OCI-LY7 (cell line): ENCODE measurements around the gene KIAA0513. TPM values are rescaled to one million over a fixed set of nuclear protein-coding genes. Genes with fewer than 3 reads are reported as not detected.

Experiments
- BruUV-seq: library from RNA; stranded (reverse); fragments of 400-500 nt; replicated peaks from 2 replicates; lab custom pipeline; 2021; lab: Mats Ljungman, UMichigan
- CTCF ChIA-PET: fragments of 300-600 bp; sonication (Branson Sonifier 250); formaldehyde crosslinking; loops from one replicate; lab custom pipeline; 2022; ENCODE audit warnings: antibody characterized with exemption; ENCODE audit not compliant: unreplicated experiment; lab: Charles Lee
- POLR2A ChIA-PET: fragments of 300-600 bp; sonication (Branson Sonifier 250); formaldehyde crosslinking; loops from one replicate; lab custom pipeline; 2022; ENCODE audit warnings: antibody characterized with exemption; lab: Charles Lee
- DNase-seq: peaks from one replicate; pipeline ENCODE4 v3.0.0-alpha.2; 2015; ENCODE audit warnings: low spot score
- H2AFZ ChIP-seq: fragments of 200-600 bp; sonication (generic), shearing (Covaris generic); 2 replicates; pipeline ENCODE4 v1.6.1; 2014; ENCODE audit warnings: mild to moderate bottlenecking, antibody characterized with exemption, low read length, moderate library complexity
- H3K27ac ChIP-seq: fragments of 200-600 bp; sonication (generic); 2 replicates; pipeline ENCODE4 v1.5.1; 2014; ENCODE audit warnings: mixed run types, low read depth, mild to moderate bottlenecking, moderate library complexity, low read length, inconsistent platforms; ENCODE audit not compliant: poor library complexity, severe bottlenecking
- H3K36me3 ChIP-seq: fragments of 200-600 bp; sonication (generic); 2 replicates; pipeline ENCODE4 v1.6.1; 2014; ENCODE audit warnings: mild to moderate bottlenecking, antibody characterized with exemption, low read length, moderate library complexity, mixed read lengths; ENCODE audit not compliant: insufficient read depth
- H3K4me1 ChIP-seq: fragments of 200-600 bp; sonication (generic); 2 replicates; pipeline ENCODE4 v1.5.1; 2014; ENCODE audit warnings: mild to moderate bottlenecking, low read length; ENCODE audit not compliant: insufficient read depth, poor library complexity, severe bottlenecking
- H3K4me2 ChIP-seq: fragments of 200-600 bp; sonication (generic); 2 replicates; pipeline ENCODE4 v1.6.1; 2014; ENCODE audit warnings: mild to moderate bottlenecking, low read length
- H3K4me3 ChIP-seq: fragments of 200-600 bp; sonication (generic); 2 replicates; pipeline ENCODE4 v1.5.1; 2014; ENCODE audit warnings: mild to moderate bottlenecking, low read depth, low read length; ENCODE audit not compliant: poor library complexity, severe bottlenecking
- H3K79me2 ChIP-seq: fragments of 200-600 bp; sonication (generic); 2 replicates; pipeline ENCODE4 v1.6.1; 2016; ENCODE audit warnings: low read depth, mild to moderate bottlenecking, low read length, moderate library complexity, mixed read lengths; ENCODE audit not compliant: insufficient read depth
- H3K9me2 ChIP-seq: fragments of 200-600 bp; sonication (generic); 2 replicates; pipeline ENCODE4 v1.6.1; 2016; ENCODE audit warnings: mild to moderate bottlenecking, low read length, mixed read lengths; ENCODE audit not compliant: insufficient read depth
- H3K9me3 ChIP-seq: fragments of 200-600 bp; sonication (generic); 2 replicates; pipeline ENCODE4 v1.6.1; 2014; ENCODE audit warnings: mild to moderate bottlenecking, mixed run types, low read length, mixed read lengths
- H4K20me1 ChIP-seq: fragments of 200-600 bp; sonication (generic); 2 replicates; pipeline ENCODE4 v1.6.1; 2014; ENCODE audit warnings: mild to moderate bottlenecking, antibody characterized with exemption, low read length, moderate library complexity, mixed read lengths; ENCODE audit not compliant: insufficient read depth
- CTCF ChIP-seq: fragments of 200-600 bp; sonication (generic); conservative IDR thresholded peaks from 2 replicates; pipeline ENCODE4 v1.5.1; 2014; ENCODE audit warnings: mild to moderate bottlenecking, antibody characterized with exemption, low read length, moderate library complexity, mixed read lengths
- EZH2phosphoT487 ChIP-seq: fragments of 200-600 bp; sonication (generic); IDR thresholded peaks from 2 replicates; pipeline ENCODE4 v1.6.1; 2018; ENCODE audit warnings: low read depth, borderline replicate concordance, mild to moderate bottlenecking, mixed run types, antibody characterized with exemption, low read length, moderate library complexity, mixed read lengths
- intact Hi-C: fragments of 100-400 bp; cut with micrococcal nuclease; formaldehyde crosslinking; loops from one replicate; pipeline ENCODE4 v1.10.0; 2022; ENCODE audit not compliant: unreplicated experiment
- total RNA-seq, 2 experiments: library from RNA; depleted of rRNA in 1 of 2; stranded (reverse); fragments of >200 nt in 1 of 2; shearing (Covaris generic) in 1 of 2; gene quantifications; 2 replicates each; pipeline ENCODE4 v1.2.3, GENCODE V29; 2014 to 2022

Gene KIAA0513
- total RNA-seq, 2 experiments from 2014 or later = 0.88 to 4.8 TPM

DNA sequence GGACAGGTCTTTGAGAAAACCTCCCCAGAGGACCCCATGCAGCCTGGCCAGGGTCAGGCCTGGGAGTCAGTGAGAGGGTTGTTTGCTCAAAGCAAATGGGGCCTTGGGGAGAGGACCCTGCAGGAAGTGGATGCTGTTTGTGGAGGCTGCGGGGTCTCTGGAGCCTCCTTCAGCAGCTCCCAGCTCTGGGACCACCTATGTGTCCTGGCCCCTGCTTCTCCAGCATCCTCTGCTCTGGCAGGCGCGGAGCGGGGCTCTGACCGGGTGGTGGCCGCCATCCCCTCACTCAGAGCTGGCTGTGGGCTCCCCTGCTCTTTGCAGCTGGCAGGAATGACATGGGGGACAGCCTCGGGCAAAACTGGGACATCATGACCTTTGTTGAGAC, 114.5 kb downstream of the KIAA0513 start:
- no TSS peak for BruUV-seq
- DNase-seq = no peak
- CTCF ChIA-PET = no interaction called here

DNA sequence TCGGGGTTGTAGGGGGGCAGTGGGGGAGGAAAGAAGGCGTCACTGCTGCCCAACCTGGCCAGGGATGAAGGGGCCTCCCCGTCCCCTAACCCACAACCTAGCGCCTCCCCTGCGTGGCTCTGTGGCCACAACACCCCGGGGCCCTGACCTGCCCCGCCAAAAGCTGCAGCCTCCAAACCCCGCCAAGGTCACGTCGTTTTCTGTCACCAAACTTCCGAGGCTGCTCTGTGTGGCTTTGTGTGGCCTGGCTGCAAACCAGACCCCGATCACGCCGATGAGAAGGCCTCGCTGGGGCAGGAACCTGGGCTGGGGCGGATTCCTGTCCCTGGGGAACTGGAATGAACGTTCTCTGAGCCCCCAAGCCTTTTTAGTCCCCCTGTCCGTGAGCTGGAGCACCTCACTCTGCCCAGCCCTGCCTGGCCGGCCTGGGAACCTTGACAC, 115.2 kb downstream of the KIAA0513 start:
- Histone ChIP-seq H3K79me2 (no peaks in the 10 kb centered on the region), H3K9me3 (no peaks in the 10 kb centered on the region), H3K36me3 (no peaks in the 10 kb centered on the region), H4K20me1 (no peaks in the 10 kb centered on the region), H3K4me2 (no peak overlapping the region), H3K27ac (no peak overlapping the region), H3K4me1 (no peaks in the 10 kb centered on the region), H2AFZ (no peak overlapping the region), H3K9me2 (no peaks in the 10 kb centered on the region), H3K4me3 (no peak overlapping the region)
- no peak for DNase-seq
- ChIA-PET POLR2A (no interaction called here), CTCF (no interaction called here)
- TF ChIP-seq CTCF = no peak
- TF ChIP-seq EZH2phosphoT487 = no peak
- BruUV-seq = no TSS peak
- intact Hi-C loops = no loop called here

More for the DNA sequence above, 114.5 kb downstream of the KIAA0513 start:
- POLR2A ChIA-PET = no interaction called here
- Histone ChIP-seq H3K36me3 (no peaks in the 10 kb centered on the region), H3K27ac (no peak overlapping the region), H3K9me2 (no peaks in the 10 kb centered on the region), H3K4me2 (no peak overlapping the region), H2AFZ (no peak overlapping the region), H3K4me3 (no peak overlapping the region), H3K9me3 (no peaks in the 10 kb centered on the region), H3K4me1 (no peaks in the 10 kb centered on the region), H3K79me2 (no peaks in the 10 kb centered on the region), H4K20me1 (no peaks in the 10 kb centered on the region)
- TF ChIP-seq CTCF (no peak), EZH2phosphoT487 (no peak)
- intact Hi-C loops = no loop called here

Other genes with a start within 250 kb of the KIAA0513 start
- 0.28 and 0.47 TPM in 2 replicates for gene CRISPLD2, start 207.8 kb upstream of the KIAA0513 start, total RNA-seq (2014; rRNA removed; shearing (Covaris generic))
- 0.53 and 0.99 TPM in 2 replicates for gene CRISPLD2, start 207.8 kb upstream of the KIAA0513 start, total RNA-seq (2022)
- 17.3 and 24.3 TPM in 2 replicates for gene ZDHHC7, start 16.3 kb upstream of the KIAA0513 start, total RNA-seq (2014; rRNA removed; shearing (Covaris generic))
- gene ZDHHC7, start 16.3 kb upstream of the KIAA0513 start, total RNA-seq (2022) = 22.5 and 24.1 TPM in 2 replicates
- gene CIBAR2, start 84.7 kb downstream of the KIAA0513 start, total RNA-seq (2014; rRNA removed; shearing (Covaris generic)) = 0.50 TPM in 1 of 2 replicates, not detected in the other
- gene CIBAR2, start 84.7 kb downstream of the KIAA0513 start, total RNA-seq (2022) = not detected in 2 replicates